SKM-1 treated with dmso at 0.1 percent for 144 hours (cell line): ENCODE data around the gene DLGAP4.

ENCODE experiments used
- DNase-seq: peaks from one replicate; lab custom pipeline; 2025; ENCODE audit not compliant: unreplicated experiment; lab: John Stamatoyannopoulos, UW

Gene DLGAP4

GRCh38 chr20:36273414-36274180 is 32.5 kb upstream of the DLGAP4 start:
- DNase-seq = no peak

DNA sequence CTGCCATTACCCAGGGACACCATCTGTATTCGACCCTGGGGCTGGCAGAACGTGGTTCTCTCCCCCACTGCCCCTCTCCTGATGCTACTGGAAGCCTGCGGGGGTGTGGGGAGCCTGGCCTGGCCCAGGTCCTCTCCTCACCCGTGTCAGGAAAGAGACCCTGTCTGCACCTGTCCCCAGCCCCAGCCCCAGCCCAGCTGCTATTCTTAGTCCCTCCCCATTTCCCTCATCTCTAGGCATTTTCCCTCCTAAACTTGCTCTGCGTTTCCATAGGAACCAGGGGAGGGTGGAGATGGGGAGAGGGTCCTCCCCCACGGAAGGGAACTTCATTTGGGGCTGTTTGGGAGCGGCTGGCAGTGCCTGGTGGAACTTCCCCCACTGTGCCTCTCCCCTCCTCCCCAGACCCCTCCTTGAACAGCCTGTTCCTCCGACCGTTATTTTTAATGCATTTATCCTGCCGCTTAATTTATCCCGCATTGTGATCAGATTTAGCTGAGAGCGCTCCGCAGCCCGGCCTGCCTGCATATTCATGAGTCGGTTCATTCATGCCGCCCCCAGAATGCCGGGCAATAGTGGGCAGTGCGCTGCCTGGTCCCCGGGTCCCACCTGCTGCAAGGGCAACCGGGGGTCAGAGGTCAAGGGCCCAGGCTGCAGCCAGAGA is 31.8 kb upstream of the DLGAP4 start:
- DNase-seq = no peak

GRCh38 chr20:36275011-36275410 is 31.1 kb upstream of the DLGAP4 start:
- no peak for DNase-seq

DNA sequence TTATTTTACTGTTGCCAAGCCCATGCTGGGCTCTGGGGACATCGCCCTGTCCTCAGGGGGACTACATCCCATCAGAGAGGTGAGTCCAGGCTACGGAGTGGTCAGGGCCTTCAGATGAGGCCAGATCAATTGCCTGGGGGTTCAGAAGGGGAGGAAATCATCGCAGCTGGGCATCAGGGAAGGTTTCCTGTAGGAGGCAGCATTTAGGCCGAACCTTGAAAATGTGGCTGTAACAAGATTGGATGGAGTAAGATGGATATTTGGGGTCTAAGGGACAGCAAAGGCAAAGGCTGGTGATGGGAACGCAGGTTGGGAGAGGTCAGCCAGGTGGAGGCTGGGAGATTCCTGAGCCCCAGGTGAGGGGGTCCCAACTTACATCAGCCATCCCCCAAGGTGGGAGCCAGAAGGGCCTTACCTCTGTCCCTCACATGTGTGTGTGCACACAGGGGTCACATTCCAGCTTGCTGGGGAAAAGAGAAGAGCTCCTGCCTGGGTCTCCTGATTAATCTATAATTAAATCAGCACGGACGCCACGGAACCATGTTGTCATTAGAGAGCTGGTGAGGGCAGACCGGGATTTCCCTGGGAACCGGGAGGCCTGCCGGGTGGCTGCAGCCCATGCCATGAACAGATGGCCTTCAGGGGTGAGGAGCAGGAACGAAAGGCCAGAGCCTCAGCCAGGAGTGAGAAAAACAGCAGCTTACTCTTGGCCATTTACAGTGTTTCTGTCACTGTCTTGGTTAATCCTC is 30.5 kb upstream of the DLGAP4 start:
- no peak for DNase-seq

DNA sequence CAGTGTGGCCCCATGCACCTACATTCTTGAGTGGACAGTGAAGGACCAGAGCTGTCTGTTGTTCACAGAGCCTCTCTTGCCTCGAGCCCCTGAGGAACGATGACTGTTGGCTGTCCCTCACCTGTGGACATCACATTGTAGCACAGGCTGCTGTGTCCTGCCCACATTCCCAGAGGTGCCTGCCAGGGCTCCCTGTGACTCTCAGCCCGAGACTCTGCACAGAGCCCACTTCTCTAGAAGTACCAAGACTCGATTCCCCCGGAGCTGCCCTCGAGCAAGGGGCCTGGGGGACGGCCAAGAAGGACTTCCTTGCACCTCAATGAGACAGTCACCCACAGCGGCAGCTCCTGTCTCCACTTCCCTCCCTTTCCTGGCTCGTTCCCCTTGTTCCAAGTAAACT is 28.6 kb upstream of the DLGAP4 start:
- no peak for DNase-seq

DNA sequence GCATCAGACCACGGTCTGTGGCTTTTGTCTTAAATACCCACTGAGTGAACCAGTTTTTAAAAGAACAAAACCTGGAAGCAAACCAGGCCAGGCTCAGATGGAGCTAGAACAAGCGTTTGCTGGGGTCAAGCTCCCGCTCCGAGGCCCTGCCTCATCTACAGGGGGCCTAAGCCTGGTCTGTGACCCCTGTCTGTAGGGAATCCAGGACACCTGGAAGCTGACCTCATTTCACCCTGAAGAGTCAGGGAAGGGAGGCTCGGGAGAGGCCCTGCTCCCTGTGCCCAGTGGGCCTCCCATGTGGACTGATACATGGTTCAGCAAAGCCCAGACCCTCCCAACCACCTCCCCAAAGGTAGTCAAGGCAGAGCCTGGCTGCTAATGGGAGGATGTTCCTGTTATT is 26.8 kb upstream of the DLGAP4 start:
- DNase-seq = no peak

- DNase-seq = no peak
Measured at GRCh38 chr20:36279776-36280175, 26.4 kb upstream of the DLGAP4 start.

GRCh38 chr20:36281785-36282380 is 24.3 kb upstream of the DLGAP4 start:
- DNase-seq = no peak

- DNase-seq = no peak
Measured at GRCh38 chr20:36284751-36285150, 21.4 kb upstream of the DLGAP4 start.

DNA sequence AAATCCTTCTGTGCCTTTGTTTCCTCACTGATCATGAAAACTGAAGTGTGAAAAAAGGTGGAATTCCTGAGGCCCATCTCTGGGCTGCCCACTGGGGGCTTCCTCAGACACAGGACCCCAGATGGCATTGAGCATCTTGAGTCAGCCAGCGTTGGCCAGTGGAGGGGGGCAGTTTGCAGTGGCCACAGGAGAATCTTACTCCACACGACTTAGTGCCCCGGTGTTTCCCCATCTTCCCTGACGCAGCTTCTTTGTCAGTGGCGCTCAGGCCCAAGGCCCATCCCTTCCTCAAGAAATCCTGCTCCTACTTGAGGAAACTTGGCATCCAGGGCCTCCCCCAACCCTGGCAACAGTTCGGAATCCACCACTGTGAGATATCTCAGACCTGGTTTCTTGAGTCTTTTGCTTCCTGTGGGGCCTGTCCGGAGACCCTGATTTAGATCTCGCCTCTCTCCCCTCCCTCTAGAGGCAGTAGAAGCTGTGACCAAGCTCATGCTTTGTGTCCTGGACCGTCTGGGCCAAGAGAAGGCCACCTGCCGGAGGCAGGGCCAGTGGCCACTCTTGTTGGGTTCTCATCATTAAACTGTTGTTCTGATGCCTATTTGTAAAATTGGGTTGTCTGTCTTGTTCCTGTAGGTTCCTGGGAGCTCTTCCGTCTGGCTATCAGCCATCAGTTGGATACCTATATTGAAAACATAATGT is 20.2 kb upstream of the DLGAP4 start:
- no peak for DNase-seq

DNA sequence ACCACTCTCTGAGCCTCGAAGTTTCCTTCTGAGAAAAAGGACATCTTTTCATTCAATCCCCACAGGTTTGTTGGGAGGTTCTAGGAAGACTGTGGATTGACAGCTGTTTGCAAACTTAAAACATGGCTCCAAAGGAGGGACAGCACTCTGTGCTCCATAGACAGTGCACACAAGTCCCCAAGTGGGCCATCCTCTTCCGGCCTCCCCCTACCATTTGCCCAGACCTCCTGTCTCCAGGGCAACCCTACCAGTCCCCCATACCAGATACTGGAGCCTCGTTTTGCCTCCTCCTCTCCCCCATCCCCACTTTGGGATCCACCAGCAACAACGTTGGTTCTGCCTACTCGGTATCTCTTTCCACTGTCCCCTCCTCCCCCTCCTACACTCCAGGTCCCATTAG is 8.5 kb upstream of the DLGAP4 start:
- no peak for DNase-seq

GRCh38 chr20:36298061-36298460 is 8.1 kb upstream of the DLGAP4 start:
- no peak for DNase-seq

DNA sequence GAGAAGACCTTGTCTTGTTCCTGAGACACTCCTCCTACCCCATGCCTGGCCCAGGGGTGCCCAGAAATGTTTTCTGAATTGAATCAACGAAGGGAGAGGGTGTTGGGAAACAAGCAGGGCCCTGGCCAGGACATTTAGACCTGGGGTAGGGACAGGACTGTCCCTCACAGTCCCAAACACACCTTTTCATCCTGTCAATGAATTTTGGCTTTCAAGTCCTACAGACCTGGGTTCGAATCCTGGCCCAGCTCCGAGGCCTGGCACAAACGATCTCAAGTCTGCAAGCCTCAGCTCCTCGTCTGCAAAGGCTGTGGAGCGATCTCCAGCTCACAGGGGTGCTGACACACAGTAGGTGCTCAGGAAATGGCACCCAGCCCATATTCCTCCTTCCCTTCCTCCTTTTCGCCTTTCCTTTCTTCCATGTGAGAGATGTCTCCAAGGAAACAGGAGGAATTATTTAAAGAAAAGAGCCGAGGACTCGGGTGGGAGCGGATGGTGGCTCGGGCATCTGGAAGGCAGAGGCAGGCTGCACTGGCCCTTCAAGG is 7.3 kb upstream of the DLGAP4 start:
- no peak for DNase-seq

GRCh38 chr20:36299459-36299858 is 6.7 kb upstream of the DLGAP4 start:
- DNase-seq = no peak

DNA sequence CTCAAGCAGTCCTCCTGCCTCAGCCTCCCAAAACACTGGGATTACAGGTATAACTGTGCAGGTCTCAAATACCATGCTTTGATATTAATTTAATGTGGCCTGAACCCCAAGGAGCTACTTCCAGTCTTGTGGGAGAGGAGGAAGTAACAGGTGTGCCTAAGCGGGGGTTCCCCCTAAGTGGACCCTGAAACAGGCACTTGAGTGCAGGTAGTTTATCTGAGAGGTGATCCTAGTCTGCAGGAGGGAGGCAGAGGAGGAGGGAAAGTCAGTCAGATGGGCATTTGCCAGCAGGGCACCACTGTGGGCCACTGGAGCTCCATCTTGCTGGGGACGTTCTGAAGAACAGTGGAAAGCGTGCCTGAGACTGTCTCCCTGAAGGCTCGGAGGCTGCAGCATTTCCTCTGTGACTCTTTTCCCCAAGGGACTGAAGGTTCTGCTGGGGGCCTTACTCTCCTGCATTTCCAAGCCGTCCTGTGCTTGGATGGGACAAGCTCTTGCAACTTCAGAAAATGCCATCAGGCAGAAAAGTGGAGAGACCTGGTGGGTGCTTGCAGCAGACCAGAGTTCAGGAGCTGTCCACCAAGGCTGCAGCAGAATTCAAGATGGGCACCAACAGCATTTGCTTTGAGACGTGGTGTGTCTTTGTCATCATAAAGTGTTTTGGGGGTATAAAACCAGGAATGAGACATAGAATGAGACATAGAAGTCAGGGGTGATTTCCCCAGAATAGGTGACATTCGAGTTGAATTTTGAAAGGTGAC is 4.6 kb upstream of the DLGAP4 start:
- DNase-seq = no peak

DNA sequence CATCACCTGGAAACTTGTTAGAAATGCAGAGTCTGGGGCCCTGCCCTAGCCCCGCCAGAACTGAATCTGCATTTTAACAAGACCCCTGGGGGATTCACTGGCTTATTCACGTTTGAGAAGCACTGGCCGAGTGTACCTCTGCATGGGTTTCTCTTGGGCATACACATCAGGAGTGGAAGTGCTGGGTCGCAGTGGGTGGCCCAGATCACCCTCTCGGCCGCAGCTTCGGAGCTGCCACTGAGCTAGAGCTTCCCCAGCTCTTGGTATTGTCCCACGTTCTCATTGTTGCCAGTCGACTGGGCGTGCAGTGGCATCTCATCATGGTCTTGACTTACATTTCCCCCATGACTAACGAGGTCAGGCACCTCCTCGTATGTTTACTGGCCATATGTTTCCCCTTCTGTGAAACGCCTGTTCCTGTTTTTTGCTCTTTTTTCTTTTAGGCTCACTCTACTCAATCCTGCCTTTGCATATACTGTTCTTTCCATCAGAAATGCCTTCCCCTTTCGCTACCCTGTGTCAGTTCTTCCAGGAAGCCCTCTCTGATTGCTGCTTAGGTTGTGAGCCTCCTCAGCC is 3.0 kb upstream of the DLGAP4 start:
- DNase-seq = no peak

DNA sequence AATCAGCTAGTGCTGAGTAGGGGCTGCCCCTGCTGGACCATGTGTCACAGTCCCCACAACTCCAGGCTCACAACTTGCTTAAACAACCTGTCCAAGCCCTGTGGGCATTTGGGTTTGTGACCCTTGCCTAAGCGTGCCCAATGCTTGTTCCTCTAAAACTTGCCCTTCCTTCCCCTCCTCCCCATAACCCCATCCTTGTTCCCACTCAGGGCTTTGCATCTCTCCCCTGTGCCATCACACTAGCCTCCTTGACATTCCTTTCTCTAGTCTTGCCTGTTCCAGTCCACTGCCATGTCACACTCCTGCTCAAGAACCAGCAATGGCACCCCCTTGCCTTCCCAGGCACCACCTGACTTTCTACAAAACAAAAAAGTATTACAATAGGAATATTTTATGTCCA is 2.3 kb upstream of the DLGAP4 start:
- no peak for DNase-seq

DNA sequence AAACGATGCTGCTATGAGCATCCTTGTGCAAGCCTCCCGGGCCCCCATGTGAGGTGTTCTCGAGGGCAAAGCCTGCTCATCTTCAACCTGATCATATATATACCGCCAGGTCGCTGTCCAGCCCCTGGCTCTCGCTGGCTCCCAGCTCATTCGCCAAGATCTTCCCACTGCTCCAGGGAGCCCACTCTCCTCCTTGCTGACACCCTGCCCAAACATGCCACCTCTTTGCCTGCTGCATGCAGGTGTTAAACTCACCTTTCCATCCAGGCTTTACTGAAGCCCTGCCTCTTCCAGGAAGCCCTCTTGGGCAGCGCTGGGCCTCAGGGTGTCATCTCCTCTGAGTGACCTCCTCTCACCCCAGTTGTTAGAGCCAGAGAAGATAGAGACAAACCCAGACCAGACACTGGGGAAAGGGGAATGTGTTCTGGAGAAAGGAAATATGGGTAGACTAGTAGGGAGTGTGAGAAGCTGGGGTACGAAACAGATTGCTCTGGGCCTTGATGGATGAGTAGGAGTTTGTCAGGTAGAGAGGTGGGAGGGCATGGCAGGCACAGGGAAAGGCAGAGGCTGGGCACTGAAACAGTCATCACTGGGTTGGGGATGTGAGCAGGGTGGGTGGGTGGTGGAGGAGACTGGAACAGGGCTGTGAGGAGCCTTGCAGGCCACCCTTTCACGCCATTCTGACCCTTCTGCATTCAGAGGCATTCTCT is 1.2 kb upstream of the DLGAP4 start:
- DNase-seq = no peak
